Measurements from ENCODE around the gene ASRGL1. TPM values are rescaled to one million over a fixed set of nuclear protein-coding genes. Genes with fewer than 3 reads are reported as not detected.

Gene ASRGL1
- total and polyA plus RNA-seq, 10 donors = 2.9 to 23.4 (median 5.1) TPM

GRCh38 chr11:62433904-62434276 is 96.6 kb downstream of the ASRGL1 start:
- TF ChIP-seq CTCF (IDR thresholded peaks at IDR 0.05 in 8 of 11, conservative IDR thresholded peaks at IDR 0.05 in 3 of 11) (no peak), POLR2AphosphoS5 (IDR thresholded peaks at IDR 0.05) (no peak), POLR2A (IDR thresholded peaks at IDR 0.05) (no peak)
- Histone ChIP-seq H3K27me3 (replicated peaks in 1 of 7) (no peaks in the 10 kb centered on the region), H3K27ac (peak overlapping the region in 3 of 8 donors; percentile 31 to 44 (median 31)), H3K9me3 (no peaks in the 10 kb centered on the region), H3K4me3 (no peak overlapping the region), H3K36me3 (no peaks in the 10 kb centered on the region), H3K4me1 (peaks cover 4 to 70% (median 34%) of the 10 kb centered on the region in 6 donors)
- 20 to 50% (median 31%) methylated on average over 6 of the region's 6 CpGs for WGBS, 5 donors
- intact Hi-C loops (cut with DNase I; ENCODE audit: low total_unique reads) = no loop called here
- DNase-seq = no peak

GRCh38 chr11:62435846-62436660 is 98.8 kb downstream of the ASRGL1 start:
- 31 to 46% (median 38%) methylated on average over 5 of the region's 5 CpGs for WGBS, 5 donors
- peaks cover 4 to 60% (median 32%) of the 10 kb centered on the region in 6 donors for H3K4me1 ChIP-seq

GRCh38 chr11:62437616-62438015 is 100.4 kb downstream of the ASRGL1 start:
- Histone ChIP-seq H3K27me3 (replicated peaks in 1 of 7) (no peaks in the 10 kb centered on the region), H3K4me3 (no peak overlapping the region), H3K4me1 (peaks cover 4 to 48% (median 29%) of the 10 kb centered on the region in 6 donors), H3K27ac (no peak overlapping the region), H3K36me3 (no peaks in the 10 kb centered on the region), H3K9me3 (no peaks in the 10 kb centered on the region)
- 69 to 100% (median 93%) methylated on average over 1 of the region's 1 CpG for WGBS, 5 donors
- TF ChIP-seq POLR2A (IDR thresholded peaks at IDR 0.05) (no peak), POLR2AphosphoS5 (IDR thresholded peaks at IDR 0.05) (no peak), CTCF (IDR thresholded peaks at IDR 0.05 in 8 of 11, conservative IDR thresholded peaks at IDR 0.05 in 3 of 11) (no peak)
- DNase-seq = no peak
- intact Hi-C loops (cut with DNase I; ENCODE audit: low total_unique reads) = no loop called here

More at GRCh38 chr11:62435846-62436660, 98.8 kb downstream of the ASRGL1 start:
- no peak for TF ChIP-seq POLR2AphosphoS5 (IDR thresholded peaks at IDR 0.05)
- no peak for TF ChIP-seq CTCF (IDR thresholded peaks at IDR 0.05 in 8 of 11, conservative IDR thresholded peaks at IDR 0.05 in 3 of 11)
- TF ChIP-seq POLR2A (IDR thresholded peaks at IDR 0.05) = no peak
- H3K27me3 ChIP-seq (replicated peaks in 1 of 7) = no peaks in the 10 kb centered on the region
- H3K36me3 ChIP-seq = no peaks in the 10 kb centered on the region
- intact Hi-C loops (cut with DNase I; ENCODE audit: low total_unique reads) = no loop called here
- H3K9me3 ChIP-seq = no peaks in the 10 kb centered on the region
- H3K4me3 ChIP-seq = no peak overlapping the region
- no peak for DNase-seq
- H3K27ac ChIP-seq = peak overlapping the region in 4 of 8 donors; percentile 33 to 48 (median 39)

GRCh38 chr11:62438641-62439040 is 101.4 kb downstream of the ASRGL1 start:
- TF ChIP-seq POLR2A (IDR thresholded peaks at IDR 0.05) = no peak
- H3K4me3 ChIP-seq = no peak overlapping the region
- no peaks in the 10 kb centered on the region for H3K27me3 ChIP-seq (replicated peaks in 1 of 7)
- H3K36me3 ChIP-seq = no peaks in the 10 kb centered on the region
- H3K27ac ChIP-seq = no peak overlapping the region
- WGBS, 5 donors = 82 to 89% (median 87%) methylated on average over 4 of the region's 4 CpGs
- intact Hi-C loops (cut with DNase I; ENCODE audit: low total_unique reads) = no loop called here
- no peak for DNase-seq
- H3K9me3 ChIP-seq = no peaks in the 10 kb centered on the region
- H3K4me1 ChIP-seq = peaks cover 1 to 47% (median 31%) of the 10 kb centered on the region in 6 donors
